GM04503 (cell line): ENCODE measurements around the gene FBXW4.
"Not testable (repeated sequence)": the region's sequence is repeated elsewhere in the genome, so short reads cannot be mapped to it uniquely, and the experiment has no call there.

ENCODE experiments used
- DNase-seq: peaks from one replicate; pipeline ENCODE4 v3.0.0-alpha.2; 2012; ENCODE audit warnings: low read depth

FBXW4 gene

GRCh38 chr10:101653536-101653935, 41.4 kb downstream of the FBXW4 start:
- DNase-seq: no peak

- no peak for DNase-seq
Measured at GRCh38 chr10:101651336-101651735, 43.6 kb downstream of the FBXW4 start.

DNA sequence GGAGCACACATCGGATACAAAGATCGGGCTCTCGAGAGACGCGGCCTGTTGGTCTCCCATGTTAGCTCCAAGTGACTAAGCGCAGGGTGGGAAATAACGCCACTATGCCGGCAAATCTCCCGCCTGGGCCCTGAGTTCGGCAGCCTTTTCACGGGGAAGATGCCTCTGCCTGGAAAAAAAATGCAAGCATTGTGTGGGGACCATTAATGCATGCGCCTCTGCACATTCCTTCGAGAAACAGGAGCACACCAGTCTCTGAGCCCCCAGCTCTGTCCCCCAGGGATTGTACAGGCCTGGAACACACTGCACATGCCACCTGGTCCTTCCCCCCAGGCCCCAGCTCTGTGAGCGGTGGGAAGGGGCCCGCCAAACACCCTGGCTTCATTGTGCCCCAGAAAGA, 44.1 kb downstream of the FBXW4 start:
- no peak for DNase-seq

- DNase-seq: no peak
Measured at GRCh38 chr10:101649525-101650085, 45.4 kb downstream of the FBXW4 start.

- DNase-seq: no peak
Measured at GRCh38 chr10:101647255-101647654, 47.7 kb downstream of the FBXW4 start.

DNA sequence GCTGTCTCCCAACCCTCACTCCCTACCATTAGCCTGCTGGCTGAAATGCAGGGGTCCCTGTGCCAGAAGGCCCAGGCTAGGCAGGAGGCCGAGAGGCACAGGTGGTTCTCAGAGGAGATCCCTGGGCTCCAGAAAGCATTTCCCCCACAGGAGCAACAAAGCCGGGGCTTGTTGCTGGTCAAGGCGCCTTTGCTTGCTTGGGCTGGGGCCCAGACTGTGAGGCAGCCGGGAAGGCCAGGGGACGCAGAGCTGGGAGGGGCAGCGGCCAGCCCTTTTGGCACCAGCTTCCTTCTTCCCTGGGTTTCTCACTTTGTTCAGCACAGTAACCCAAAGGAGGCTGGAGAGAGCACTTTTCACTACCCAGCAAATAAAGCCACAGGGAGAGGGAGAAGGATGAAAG, 48.6 kb downstream of the FBXW4 start:
- no peak for DNase-seq

- DNase-seq: no peak
Measured at GRCh38 chr10:101645659-101646058, 49.3 kb downstream of the FBXW4 start.

GRCh38 chr10:101644002-101644401, 51.0 kb downstream of the FBXW4 start:
- no peak for DNase-seq

GRCh38 chr10:101643546-101643945, 51.4 kb downstream of the FBXW4 start:
- DNase-seq: no peak

GRCh38 chr10:101639141-101639900, 55.6 kb downstream of the FBXW4 start:
- no peak for DNase-seq

- DNase-seq: not testable (repeated sequence)
Measured at GRCh38 chr10:101633510-101633909, 61.5 kb downstream of the FBXW4 start.

DNA sequence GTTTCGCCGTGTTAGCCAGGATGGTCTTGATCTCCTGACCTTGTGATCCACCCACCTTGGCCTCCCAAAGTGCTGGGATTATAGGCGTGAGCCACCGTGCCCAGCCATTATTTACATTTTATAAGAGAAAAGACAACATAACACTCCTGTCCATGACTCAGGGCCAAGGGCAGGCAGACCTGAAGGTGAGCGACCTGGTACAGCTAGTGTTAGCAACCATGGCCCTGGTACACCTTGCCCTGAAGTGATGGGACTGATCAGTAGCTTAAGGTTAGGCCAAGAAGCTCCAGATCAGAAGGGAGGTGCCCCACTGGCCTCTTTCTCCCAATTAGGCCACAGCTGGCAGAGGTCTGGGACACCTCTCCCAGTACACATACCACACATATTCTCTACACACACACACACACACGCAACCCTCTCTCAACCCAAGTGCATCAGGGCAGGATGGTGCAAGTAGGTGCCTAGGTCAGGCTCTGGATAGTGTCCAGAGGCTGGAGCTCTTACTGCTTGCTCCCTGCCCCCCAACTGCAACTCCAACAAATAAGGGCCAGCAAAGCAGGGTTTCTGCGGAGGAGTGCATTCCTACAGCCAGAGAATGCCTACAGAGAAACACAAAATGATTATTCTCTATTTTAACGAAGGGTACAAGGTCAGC, 63.0 kb downstream of the FBXW4 start:
- no peak for DNase-seq

DNA sequence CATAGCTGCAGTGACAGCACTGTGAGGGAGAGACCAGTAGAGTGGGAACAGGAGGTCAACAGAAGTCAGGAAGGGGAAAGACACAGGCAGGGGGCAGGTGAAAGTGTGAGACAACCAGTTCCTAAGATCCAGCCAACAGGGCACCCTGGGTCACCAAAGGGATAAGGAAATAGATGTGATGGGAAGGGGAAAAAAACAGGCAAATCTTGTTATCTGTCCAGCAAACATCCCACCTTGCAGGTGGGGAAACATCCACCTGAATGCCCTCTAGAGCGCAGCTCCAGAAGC, 64.4 kb downstream of the FBXW4 start:
- no peak for DNase-seq

DNA sequence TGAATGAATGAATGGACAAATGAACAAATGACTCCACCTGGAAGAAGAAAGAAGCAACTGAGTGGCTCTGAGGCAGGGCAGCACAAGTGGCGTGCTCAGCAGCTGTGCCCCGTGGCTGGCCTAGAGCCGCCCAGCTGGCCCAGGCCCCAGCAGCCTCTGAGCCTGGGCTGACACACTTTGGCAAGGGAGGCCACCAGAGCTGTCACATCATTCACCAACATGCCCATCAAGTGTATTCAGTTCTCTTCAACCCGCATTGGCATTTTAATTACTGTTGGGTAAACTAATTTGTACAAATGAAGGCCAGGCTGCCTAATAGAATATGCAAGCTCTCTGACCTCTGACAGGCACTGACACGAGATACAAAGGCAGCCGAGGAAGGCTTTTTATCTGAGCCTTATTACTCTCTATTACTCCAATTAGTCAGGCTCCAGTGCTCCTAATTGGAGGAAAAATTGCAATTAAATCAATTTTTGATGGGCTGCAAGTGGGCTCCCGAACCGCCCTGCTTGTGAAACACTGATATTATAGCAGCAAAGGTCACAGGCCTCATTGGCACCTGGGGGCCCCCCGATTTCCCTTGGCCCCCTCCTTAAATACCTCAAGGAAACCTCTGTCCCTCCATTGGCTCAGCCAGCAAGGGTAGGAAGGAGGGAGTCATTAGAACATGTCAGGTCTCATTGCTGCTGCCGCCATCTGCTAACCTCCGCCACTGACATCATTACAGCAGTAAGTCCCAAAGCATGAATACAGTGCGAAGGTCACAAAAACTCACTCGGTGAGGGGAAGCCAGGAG, 64.9 kb downstream of the FBXW4 start:
- DNase-seq: no peak

DNA sequence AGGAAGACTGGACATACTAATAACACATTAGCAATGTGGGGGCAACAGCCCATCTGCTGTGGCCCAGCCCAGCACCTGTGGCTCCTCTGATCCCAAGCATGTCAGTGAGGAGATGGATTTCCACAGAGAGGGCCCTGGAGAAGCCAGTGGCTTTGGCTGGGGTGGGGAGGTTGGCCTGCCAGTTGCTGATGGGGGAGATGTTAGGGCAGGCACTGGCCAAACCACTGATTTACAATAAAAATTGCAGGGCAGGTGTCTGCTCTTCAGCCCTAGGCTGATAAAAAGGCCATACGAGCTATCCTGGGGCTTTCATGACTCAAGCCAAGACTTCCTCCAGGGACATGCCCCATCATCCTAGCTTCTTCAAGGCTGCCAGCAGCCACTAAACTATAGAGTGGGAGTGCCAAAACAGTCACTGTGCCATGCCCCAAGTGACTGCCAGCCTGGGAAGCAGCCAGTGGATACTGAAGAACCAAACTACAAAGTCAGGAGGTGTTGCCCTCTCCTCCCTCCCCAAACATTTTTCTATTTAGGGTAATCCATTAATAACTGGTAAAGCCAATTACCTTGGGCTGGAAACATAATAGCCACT, 69.1 kb downstream of the FBXW4 start:
- DNase-seq: no peak

- no peak for DNase-seq
Measured at GRCh38 chr10:101624526-101625102, 70.4 kb downstream of the FBXW4 start.

- no peak for DNase-seq
Measured at GRCh38 chr10:101623528-101623927, 71.4 kb downstream of the FBXW4 start.

DNA sequence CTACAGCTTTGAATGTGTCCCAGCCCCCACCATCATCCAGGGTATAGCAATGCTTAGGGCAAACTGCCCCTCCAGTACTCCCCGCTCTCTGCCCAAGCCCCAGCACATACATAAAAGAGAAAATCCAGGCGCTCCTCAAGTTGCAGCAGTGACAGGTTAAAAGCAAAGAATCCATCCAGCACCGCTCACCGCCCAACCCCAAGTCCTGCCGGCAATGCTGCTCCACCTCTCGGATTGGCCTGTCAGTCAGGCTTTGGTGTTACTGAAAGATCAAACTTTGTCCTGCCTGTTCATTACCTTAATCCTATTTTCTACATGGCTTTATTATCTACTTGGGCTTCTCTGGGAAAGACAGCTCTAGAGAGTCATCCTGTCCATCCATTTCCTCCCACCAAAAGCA, 75.0 kb downstream of the FBXW4 start:
- DNase-seq: no peak

- no peak for DNase-seq
Measured at GRCh38 chr10:101618871-101619270, 76.1 kb downstream of the FBXW4 start.

GRCh38 chr10:101617824-101618568, 77.0 kb downstream of the FBXW4 start:
- no peak for DNase-seq

GRCh38 chr10:101617102-101617823, 77.7 kb downstream of the FBXW4 start:
- DNase-seq: no peak
